Cardiac fibroblast (primary cell): ENCODE results near the gene LIN7B.
A peak's percentile ranks its signal among the peaks of the same experiment; 100 is the strongest.

Source experiments
- DNase-seq, 2 donors: peaks; one replicate each; pipeline versions ENCODE4 v3.0.0 to v3.0.0-alpha.2; 2010; ENCODE audit warnings: low read depth in 2 of 2
- H3K4me3 ChIP-seq, 2 donors: replicated peaks in 1 of 2; 1 replicate in 1 of 2; 2 replicates in 1 of 2; pipeline ENCODE4 v1.5.1; 2011; ENCODE audit warnings: low read depth in 2 of 2, low read length in 2 of 2, mild to moderate bottlenecking in 2 of 2, moderate library complexity in 1 of 2
- TF ChIP-seq, protein P1 (sequence below): IDR thresholded peaks from one replicate; pipeline ENCODE4 v1.5.1; 2011; ENCODE audit warnings: low read depth, mild to moderate bottlenecking, low read length, inconsistent platforms

The LIN7B gene

DNA sequence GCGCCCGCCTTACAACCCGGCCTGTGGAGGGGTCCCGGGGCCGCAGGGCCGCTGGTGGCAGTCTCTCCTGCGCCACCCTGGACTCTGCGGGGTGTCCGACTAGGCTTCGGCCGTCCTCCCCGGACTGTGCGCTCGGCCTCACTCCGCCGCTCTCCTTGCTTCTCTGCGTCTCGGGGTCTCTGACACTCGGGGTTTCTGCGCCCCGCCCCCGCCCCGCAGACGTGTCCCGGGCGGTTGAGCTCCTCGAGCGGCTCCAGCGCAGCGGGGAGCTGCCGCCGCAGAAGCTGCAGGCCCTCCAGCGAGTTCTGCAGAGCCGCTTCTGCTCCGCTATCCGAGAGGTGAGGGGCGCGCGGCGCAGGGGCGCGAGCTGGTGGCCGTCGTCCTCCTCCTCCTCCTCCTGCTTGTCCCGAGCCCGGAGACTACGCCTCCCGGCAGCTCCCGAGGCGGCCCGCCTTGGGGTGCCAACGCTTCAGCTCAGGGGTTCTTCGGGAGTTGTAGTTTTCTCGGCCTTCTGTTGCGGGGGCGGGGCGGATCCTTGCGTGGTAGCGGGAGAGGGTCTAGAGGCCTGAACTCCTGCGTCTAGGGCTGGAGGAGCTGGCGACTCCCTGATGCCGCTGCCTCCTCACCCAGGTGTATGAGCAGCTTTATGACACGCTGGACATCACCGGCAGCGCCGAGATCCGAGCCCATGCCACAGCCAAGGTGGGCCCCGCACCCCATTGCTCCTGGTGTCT, 627 bp downstream of the LIN7B start:
- TF ChIP-seq, protein P1, sequence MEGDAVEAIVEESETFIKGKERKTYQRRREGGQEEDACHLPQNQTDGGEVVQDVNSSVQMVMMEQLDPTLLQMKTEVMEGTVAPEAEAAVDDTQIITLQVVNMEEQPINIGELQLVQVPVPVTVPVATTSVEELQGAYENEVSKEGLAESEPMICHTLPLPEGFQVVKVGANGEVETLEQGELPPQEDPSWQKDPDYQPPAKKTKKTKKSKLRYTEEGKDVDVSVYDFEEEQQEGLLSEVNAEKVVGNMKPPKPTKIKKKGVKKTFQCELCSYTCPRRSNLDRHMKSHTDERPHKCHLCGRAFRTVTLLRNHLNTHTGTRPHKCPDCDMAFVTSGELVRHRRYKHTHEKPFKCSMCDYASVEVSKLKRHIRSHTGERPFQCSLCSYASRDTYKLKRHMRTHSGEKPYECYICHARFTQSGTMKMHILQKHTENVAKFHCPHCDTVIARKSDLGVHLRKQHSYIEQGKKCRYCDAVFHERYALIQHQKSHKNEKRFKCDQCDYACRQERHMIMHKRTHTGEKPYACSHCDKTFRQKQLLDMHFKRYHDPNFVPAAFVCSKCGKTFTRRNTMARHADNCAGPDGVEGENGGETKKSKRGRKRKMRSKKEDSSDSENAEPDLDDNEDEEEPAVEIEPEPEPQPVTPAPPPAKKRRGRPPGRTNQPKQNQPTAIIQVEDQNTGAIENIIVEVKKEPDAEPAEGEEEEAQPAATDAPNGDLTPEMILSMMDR, result no peak
- DNase-seq, result peak; percentile 39 to 68
- H3K4me3 ChIP-seq, result peak overlapping the region; percentile 73 to 75

DNA sequence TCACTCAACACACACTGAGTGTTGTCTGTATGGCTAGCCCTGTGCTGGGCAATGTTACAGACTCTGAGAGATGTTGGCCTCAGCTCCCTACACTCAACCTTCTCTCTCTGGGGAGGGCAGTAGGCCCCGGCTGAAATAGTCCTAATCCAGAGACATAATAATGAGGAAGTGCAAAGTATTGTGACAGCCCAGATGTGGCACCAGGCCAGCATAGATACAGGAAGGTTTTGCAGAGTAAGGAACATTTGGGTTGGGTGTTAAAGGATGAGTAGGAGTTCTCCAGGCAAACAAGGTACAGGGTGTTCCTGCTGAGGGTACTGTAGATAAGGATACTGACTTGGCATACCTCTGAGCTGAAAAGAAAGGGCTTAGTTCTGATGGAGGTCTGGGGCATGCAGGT, 2.4 kb downstream of the LIN7B start:
- TF ChIP-seq, protein P1, result no peak
- no peak for DNase-seq
- no peak overlapping the region for H3K4me3 ChIP-seq

DNA sequence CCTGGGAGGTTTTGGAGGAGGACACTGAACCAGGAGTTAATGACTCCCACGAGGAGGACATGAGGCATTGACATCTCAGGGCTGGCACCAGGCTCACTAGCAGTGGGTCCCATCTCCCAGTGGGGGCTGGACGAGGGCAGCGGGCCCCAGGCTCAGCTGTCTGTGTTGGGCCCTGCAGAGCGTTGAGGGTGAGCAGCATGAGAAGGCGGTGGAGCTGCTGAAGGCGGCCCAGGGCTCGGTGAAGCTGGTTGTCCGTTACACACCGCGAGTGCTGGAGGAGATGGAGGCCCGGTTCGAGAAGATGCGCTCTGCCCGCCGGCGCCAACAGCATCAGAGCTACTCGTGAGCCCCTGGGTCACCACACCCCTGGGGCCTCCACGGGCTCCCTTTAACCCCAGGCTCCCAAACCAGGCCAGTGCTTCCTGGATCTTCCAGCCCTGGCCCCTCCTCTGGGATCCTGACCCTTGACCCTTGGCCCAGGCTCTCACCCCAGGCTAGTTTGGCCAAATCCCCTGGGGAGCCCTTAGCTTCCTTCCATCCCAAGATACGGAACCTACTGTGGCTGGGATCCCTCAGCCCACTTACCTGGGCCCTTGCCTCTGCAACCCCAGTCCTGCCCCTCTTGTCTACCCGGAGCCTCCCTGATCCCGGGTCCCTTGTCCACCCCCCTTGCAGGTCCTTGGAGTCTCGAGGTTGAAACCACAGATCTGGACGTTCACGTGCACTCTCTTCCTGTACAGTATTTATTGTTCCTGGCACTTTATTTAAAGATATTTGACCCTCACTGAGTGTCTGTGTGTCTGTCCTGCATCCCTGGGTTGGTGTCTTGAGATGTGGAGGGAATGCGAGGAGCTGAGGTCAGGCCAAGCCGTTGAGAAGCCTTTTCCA, 3.8 kb downstream of the LIN7B start:
- TF ChIP-seq, protein P1, result no peak
- DNase-seq, result no peak
- H3K4me3 ChIP-seq, result peak overlapping the region; percentile 71 to 76

DNA sequence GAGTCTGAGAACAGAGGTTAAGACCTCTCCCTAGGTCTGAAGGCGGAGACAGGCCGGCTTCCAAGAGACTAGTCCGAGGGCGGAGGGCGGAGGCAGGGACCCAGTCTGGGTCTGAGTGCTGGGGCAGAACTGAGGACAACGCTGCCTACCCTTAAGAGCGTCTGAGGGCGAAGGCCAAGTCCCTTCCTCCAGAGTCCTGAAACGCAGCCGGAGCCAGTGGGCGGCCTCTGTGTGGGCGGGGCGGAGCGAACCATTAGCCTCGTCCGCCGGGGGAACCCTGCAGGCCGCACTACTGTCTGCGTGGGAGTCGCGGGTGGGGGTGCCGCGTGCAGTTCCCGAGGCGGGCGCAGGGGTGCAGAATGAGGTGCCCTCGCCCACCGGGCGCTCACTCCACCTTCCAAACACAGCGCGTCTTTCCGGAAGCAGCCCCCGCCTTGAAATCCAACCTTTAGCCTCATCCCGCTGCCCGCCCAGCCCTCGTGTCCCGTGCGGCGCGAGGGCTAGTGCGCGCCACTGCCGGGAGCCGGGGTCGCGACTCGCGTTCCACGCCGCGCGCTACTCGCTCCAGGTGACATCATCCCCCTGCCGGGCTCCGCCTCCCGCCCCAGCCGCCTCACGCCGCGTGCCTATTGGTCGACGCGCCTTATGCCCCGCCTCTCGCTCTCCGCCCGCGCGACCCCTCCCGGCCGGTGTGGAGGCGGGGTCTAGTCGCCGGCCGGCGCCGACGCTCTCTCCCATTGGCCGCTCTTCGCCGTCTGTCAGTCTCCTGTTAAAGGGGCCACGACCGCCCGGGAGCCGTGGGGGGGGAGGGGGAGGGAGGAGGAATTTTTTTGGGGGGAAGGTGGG, 4.6 kb downstream of the LIN7B start, which contains the start of gene C19orf73:
Gene C19orf73, minus strand, starts transcription at position 579 of the 846 bp plus-strand sequence. Its CDS starts 121 bp downstream, at position 458.
- H3K4me3 ChIP-seq, result peak within 1 kb of the TSS; percentile 71 to 76
- TF ChIP-seq, protein P1, result no peak
- DNase-seq, result peak; percentile 94 to 96

DNA sequence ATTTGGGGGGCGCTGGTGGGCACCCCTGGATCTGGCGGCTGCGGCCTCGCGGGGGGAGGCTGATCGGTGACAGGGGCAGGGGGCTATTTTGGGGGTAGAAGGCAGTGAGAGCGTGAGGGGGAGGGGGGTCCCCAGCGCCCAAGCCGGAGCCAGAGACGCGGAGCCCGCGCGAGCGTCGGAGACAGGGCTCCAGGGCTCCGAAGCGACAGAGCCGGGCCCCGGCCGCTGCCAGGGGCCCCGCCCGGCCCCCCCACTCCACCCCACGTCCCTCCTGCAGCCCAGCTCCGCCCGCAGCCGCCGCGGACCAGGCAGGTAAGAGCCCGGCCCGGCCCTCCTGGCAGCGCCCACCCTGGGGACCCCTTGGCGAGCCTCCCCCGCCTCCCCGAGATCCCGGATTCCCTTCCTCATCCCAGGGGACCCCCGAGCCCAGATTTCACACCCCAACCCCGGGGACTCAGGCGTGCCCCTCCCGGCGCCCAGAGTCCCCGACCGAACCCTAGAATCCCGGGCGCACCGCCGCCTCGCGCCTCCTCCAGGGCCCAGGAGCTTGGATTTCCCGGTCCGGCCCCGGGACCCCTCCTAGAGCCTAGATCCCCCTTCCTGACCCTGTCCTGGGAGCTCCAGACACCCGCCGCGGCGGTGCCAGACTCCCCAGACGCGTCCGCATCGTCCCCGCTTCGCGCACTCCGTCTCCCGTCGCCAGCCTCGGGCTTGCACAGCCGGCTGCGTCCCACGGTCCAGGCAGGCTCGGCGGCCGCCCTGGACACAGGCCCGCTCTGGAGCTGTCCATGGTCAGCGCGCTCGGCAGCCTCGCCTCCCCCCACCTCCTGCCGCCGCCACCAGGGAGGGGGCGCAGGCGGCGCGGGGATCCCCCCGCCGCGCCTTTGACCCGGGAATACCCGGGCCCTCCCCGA, 5.5 kb downstream of the LIN7B start, which contains the start of gene PPFIA3:
Gene PPFIA3, plus strand, starts transcription at position 134 of the 914 bp plus-strand sequence. CDS start 8,330 bp downstream, outside the sequence.
- H3K4me3 ChIP-seq, result peak within 1 kb of the TSS; percentile 71 to 76
- TF ChIP-seq, protein P1, result no peak
- DNase-seq, result peak; percentile 59 to 68
